ENCODE results near the gene AP5Z1. TPM values are rescaled to one million over a fixed set of nuclear protein-coding genes. Genes with fewer than 3 reads are reported as not detected.

AP5Z1 gene
- total RNA-seq, 3 donors from 2014 or later (not counting 1 experiment from before 2014, with no cell fraction given) = 140 to 156 (median 143) TPM

- H3K36me3 ChIP-seq (ENCODE audit: control insufficient read depth, insufficient read depth, low read length) = peaks cover 40% of the 10 kb centered on the region
- ATAC-seq = no peak
- no peaks in the 10 kb centered on the region for H3K27me3 Mint-ChIP-seq (ENCODE audit: low read depth in 2 of 2)
- intact Hi-C loops (cut with micrococcal nuclease) = loop anchor here (1.0 kb wide), 1 partner anchor 143 kb away; no protein-coding TSS in a partner anchor
- H3K36me3 Mint-ChIP-seq = no peaks in the 10 kb centered on the region
- no peak for DNase-seq
- TF ChIP-seq CTCF (IDR thresholded peaks at IDR 0.05) = no peak
- 97% methylated on average over 36 of the region's 36 CpGs for WGBS (ENCODE audit: insufficient coverage)
- H3K9me3 ChIP-seq (ENCODE audit: control insufficient read depth, insufficient read depth, low read length) = no peaks in the 10 kb centered on the region
- no peaks in the 10 kb centered on the region for H3K9me3 Mint-ChIP-seq
- H3K27ac ChIP-seq (ENCODE audit: low read length) = no peak overlapping the region
- H3K27me3 ChIP-seq (ENCODE audit: control insufficient read depth, insufficient read depth, low read length) = no peaks in the 10 kb centered on the region
- no peak overlapping the region for H3K4me3 Mint-ChIP-seq
- peaks cover 14% of the 10 kb centered on the region for H3K4me1 ChIP-seq (ENCODE audit: control insufficient read depth, insufficient read depth, low read length)
- H3K27ac Mint-ChIP-seq = no peak overlapping the region
- peaks cover 0 to 5% of the 10 kb centered on the region in 2 donors for H3K4me1 Mint-ChIP-seq
- no peak overlapping the region for H3K4me3 ChIP-seq (ENCODE audit: low read length)
These were observed 20.9 kb upstream of the AP5Z1 start for GRCh38 chr7:4754433-4755010.

- WGBS (ENCODE audit: insufficient coverage) = 96% methylated on average over 24 of the region's 24 CpGs
- H3K27me3 ChIP-seq (ENCODE audit: control insufficient read depth, insufficient read depth, low read length) = no peaks in the 10 kb centered on the region
- no peaks in the 10 kb centered on the region for H3K27me3 Mint-ChIP-seq (ENCODE audit: low read depth in 2 of 2)
- H3K36me3 ChIP-seq (ENCODE audit: control insufficient read depth, insufficient read depth, low read length) = peaks cover 41% of the 10 kb centered on the region
- H3K4me1 ChIP-seq (ENCODE audit: control insufficient read depth, insufficient read depth, low read length) = peaks cover 14% of the 10 kb centered on the region
- ATAC-seq (no peak), DNase-seq (no peak)
- H3K9me3 Mint-ChIP-seq = no peaks in the 10 kb centered on the region
- H3K4me3 Mint-ChIP-seq = no peak overlapping the region
- peaks cover 0 to 5% of the 10 kb centered on the region in 2 donors for H3K4me1 Mint-ChIP-seq
- intact Hi-C loops (cut with micrococcal nuclease) = no loop called here
- no peaks in the 10 kb centered on the region for H3K9me3 ChIP-seq (ENCODE audit: control insufficient read depth, insufficient read depth, low read length)
- TF ChIP-seq CTCF (IDR thresholded peaks at IDR 0.05) = no peak
- H3K27ac Mint-ChIP-seq = no peak overlapping the region
- H3K36me3 Mint-ChIP-seq = no peaks in the 10 kb centered on the region
- no peak overlapping the region for H3K4me3 ChIP-seq (ENCODE audit: low read length)
- H3K27ac ChIP-seq (ENCODE audit: low read length) = no peak overlapping the region
These were observed 20.4 kb upstream of the AP5Z1 start for GRCh38 chr7:4755045-4755444.

GRCh38 chr7:4758111-4758510 lies 17.3 kb upstream of the AP5Z1 start:
- Histone ChIP-seq H3K27me3 (ENCODE audit: control insufficient read depth, insufficient read depth, low read length) (no peaks in the 10 kb centered on the region), H3K36me3 (ENCODE audit: control insufficient read depth, insufficient read depth, low read length) (peaks cover 64% of the 10 kb centered on the region), H3K27ac (ENCODE audit: low read length) (no peak overlapping the region), H3K4me3 (ENCODE audit: low read length) (no peak overlapping the region), H3K4me1 (ENCODE audit: control insufficient read depth, insufficient read depth, low read length) (peaks cover 14% of the 10 kb centered on the region), H3K9me3 (ENCODE audit: control insufficient read depth, insufficient read depth, low read length) (no peaks in the 10 kb centered on the region)
- no peak for TF ChIP-seq CTCF (IDR thresholded peaks at IDR 0.05)
- no peak overlapping the region for H3K27ac Mint-ChIP-seq
- 97% methylated on average over 19 of the region's 19 CpGs for WGBS (ENCODE audit: insufficient coverage)
- DNase-seq (no peak), ATAC-seq (no peak)
- no peak overlapping the region for H3K4me3 Mint-ChIP-seq
- intact Hi-C loops (cut with micrococcal nuclease) = no loop called here
- no peaks in the 10 kb centered on the region for H3K27me3 Mint-ChIP-seq (ENCODE audit: low read depth in 2 of 2)
- no peaks in the 10 kb centered on the region for H3K9me3 Mint-ChIP-seq
- H3K36me3 Mint-ChIP-seq = no peaks in the 10 kb centered on the region
- peaks cover 0 to 5% of the 10 kb centered on the region in 2 donors for H3K4me1 Mint-ChIP-seq

- Mint-ChIP-seq H3K36me3 (no peaks in the 10 kb centered on the region), H3K4me3 (no peak overlapping the region), H3K27ac (no peak overlapping the region), H3K9me3 (no peaks in the 10 kb centered on the region), H3K27me3 (ENCODE audit: low read depth in 2 of 2) (no peaks in the 10 kb centered on the region), H3K4me1 (peaks cover 0 to 2% of the 10 kb centered on the region in 2 donors)
- Histone ChIP-seq H3K4me3 (ENCODE audit: low read length) (no peak overlapping the region), H3K27me3 (ENCODE audit: control insufficient read depth, insufficient read depth, low read length) (no peaks in the 10 kb centered on the region), H3K4me1 (ENCODE audit: control insufficient read depth, insufficient read depth, low read length) (peaks cover 7% of the 10 kb centered on the region), H3K9me3 (ENCODE audit: control insufficient read depth, insufficient read depth, low read length) (no peaks in the 10 kb centered on the region), H3K27ac (ENCODE audit: low read length) (no peak overlapping the region), H3K36me3 (ENCODE audit: control insufficient read depth, insufficient read depth, low read length) (peaks cover 71% of the 10 kb centered on the region)
- ATAC-seq = no peak
- no peak for TF ChIP-seq CTCF (IDR thresholded peaks at IDR 0.05)
- DNase-seq = no peak
- intact Hi-C loops (cut with micrococcal nuclease) = no loop called here
- WGBS (ENCODE audit: insufficient coverage) = 98% methylated on average over 29 of the region's 29 CpGs
These were observed 16.6 kb upstream of the AP5Z1 start for GRCh38 chr7:4758791-4759190.

Data from natural killer cell (primary cell).